Fibroblast of skin of right quadriceps (primary cell): Measurements from ENCODE around the gene MMP2.
A peak's percentile ranks its signal among the peaks of the same experiment; 100 is the strongest.

Experiments
- DNase-seq: peaks from one replicate; pipeline ENCODE4 v3.0.0-alpha.2; 2013

Gene MMP2

DNA sequence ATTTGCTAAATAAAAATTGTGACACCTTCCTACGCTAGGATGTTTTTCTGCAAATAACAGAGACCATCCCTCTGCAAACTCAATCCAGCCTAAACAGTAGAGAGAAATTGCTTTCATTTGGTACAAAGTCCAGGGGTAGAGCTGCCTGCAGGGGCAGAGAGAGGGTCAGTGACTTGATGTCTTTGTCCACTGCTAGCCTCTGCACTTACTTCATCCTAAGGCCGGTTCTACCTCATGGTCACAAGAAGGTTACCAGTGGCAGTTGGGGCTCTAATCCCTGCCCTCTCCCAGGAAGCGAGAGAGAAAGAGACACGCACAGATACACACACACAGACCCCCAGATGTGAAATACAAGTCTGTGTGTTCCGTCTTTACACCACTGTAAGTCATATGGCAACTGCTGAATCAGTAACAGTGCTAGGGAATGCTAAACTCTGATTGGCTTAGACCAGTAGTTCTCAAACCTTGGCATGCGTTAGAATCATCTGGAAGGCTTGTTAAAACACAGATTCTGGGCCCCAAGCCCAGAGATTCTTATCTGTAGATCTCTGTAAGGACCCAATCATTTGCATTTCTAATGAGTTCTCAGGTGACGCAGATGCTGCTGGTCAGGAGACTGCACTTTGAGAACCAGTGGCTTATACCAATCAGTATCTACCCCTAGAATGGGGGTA, 16.8 kb downstream of the MMP2 start:
- peak; percentile 92 for DNase-seq

GRCh38 chr16:55496509-55497145, 17.6 kb downstream of the MMP2 start:
- no peak for DNase-seq

DNA sequence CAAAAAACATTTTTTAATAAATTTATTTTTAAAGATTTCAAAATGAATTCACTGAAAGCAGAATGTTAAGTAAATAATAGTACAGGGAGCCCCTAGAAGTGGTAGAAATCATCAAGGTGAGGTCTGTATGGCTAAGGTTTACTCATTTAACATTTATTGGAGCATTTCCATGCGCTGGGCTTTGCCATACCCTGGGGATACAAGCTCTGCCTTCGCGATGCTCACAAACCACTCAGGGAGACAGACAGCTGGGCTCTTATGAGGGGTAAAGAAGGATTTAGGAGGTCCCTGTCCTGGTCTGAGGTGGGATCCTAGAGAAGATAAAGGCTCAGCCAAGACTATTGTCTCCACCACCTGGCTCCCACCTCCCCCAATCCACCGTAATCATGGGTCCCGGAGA, 18.6 kb downstream of the MMP2 start:
- DNase-seq = no peak

- DNase-seq = no peak
Measured at GRCh38 chr16:55498101-55498500, 19.1 kb downstream of the MMP2 start.

DNA sequence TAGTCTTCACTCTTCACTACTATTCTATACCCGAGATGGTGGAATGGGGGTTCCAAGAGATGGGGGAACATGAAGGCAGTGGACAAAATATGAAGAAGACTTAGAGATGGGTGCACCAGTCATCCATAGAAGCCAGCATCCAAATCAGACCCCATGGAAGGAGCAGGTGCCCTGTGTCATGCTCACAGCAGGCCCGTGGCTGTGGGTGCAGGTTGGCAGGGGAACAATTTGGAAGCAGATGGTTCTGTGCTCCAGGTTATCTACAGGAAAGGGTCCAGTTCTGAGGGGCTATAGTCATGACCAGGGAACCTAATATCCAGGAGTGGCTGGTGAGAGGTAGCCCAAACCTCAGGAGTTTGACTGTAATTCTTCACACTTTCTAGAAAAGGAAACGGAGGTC, 20.3 kb downstream of the MMP2 start:
- DNase-seq = no peak

GRCh38 chr16:55499951-55500529, 21.0 kb downstream of the MMP2 start:
- DNase-seq = peak; percentile 99

GRCh38 chr16:55500530-55501011, 21.6 kb downstream of the MMP2 start:
- peak; percentile 64 for DNase-seq

DNA sequence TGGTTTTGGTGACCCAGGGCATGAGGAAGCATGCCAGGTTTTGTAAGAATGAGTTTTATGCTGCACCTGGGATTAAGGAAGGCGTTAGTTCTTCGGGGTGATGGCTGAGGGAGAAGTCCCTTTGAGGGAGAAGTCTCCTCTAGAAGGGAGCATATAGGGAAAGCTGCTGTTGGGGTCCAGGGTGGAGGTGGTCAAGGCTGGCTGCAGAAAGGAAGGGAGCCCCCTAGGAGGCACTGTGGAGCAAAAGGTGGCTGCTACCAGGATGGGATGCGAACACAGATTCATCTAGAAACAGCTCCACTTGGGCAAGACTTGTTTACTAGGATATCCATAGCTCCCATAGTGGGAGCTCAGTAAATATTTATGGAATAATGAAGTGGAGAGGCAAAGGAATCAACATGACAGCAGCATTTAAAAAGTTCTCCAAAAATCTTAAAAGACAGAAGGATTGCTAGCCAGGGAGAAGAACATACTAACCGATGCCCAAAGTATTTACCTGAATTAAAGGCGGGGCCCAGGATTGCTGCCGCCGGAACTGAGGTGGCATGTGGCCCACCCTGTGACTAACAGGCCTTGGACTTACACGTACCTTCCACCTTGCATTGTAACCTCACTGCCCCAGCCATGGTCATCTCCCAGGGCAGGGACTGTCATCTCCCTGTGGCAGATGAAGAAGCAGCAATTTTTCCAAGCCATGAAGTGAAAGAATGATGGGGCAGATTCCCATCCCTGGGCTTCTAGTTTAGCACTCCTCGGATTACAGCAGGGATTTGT, 22.7 kb downstream of the MMP2 start:
- DNase-seq = no peak

DNA sequence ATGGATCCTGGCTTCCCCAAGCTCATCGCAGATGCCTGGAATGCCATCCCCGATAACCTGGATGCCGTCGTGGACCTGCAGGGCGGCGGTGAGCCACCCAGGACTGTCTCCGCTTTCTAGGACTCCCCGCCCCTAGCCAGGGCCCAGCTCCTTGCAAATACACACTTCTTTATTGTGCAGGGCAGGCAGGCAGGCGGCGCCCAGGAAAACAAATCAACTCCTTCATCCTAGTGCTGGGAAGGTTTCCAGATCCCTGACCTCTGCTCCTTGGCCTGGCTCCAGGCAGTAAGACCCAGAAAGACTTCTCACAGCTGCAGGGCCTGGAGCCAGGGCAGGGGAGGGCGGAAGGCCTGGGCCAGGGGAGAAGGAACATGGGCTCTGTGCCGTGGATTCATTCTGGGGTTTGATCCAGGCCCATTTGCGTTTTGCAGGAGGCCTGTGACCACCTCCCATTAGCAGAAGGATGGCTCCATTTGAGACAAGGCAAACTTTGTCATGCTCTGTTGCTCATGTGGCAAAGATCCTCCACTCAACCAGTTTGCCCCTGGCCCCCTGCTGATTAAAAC, 23.9 kb downstream of the MMP2 start:
- DNase-seq = peak; percentile 72

GRCh38 chr16:55503726-55504550, 24.9 kb downstream of the MMP2 start:
- no peak for DNase-seq

DNA sequence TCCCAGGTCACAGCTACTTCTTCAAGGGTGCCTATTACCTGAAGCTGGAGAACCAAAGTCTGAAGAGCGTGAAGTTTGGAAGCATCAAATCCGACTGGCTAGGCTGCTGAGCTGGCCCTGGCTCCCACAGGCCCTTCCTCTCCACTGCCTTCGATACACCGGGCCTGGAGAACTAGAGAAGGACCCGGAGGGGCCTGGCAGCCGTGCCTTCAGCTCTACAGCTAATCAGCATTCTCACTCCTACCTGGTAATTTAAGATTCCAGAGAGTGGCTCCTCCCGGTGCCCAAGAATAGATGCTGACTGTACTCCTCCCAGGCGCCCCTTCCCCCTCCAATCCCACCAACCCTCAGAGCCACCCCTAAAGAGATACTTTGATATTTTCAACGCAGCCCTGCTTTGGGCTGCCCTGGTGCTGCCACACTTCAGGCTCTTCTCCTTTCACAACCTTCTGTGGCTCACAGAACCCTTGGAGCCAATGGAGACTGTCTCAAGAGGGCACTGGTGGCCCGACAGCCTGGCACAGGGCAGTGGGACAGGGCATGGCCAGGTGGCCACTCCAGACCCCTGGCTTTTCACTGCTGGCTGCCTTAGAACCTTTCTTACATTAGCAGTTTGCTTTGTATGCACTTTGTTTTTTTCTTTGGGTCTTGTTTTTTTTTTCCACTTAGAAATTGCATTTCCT, 26.5 kb downstream of the MMP2 start:
- no peak for DNase-seq

GRCh38 chr16:55506083-55506482, 27.1 kb downstream of the MMP2 start:
- no peak for DNase-seq

DNA sequence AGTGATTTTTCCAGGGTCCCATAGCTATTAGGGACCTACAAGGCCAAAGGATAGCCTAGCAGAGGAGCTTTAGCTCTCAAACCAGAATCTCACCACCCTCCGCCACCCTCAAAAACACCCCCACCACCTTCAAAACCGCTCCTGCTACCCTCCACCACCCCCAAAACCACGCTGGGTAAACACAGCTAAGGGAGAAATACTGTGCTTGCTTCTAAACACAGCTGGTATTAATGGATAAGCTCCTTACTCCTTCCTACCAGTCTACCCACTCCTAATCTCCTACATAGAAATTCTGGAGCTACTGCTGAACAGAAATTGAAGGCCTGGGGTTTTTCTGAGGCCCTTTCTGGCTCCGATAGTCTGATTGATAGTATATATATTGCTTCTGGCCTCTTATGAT, 27.7 kb downstream of the MMP2 start:
- DNase-seq = no peak

- DNase-seq = no peak
Measured at GRCh38 chr16:55508271-55508921, 29.4 kb downstream of the MMP2 start.

GRCh38 chr16:55508941-55509931, 30.2 kb downstream of the MMP2 start, which contains the start of gene LPCAT2:
Gene LPCAT2 (plus strand): TSS chr16:55509072. CDS start chr16:55509182, 110 bp downstream.
- DNase-seq = peak; percentile 87

- no peak for DNase-seq
Measured at GRCh38 chr16:55510185-55510805, 31.3 kb downstream of the MMP2 start.

DNA sequence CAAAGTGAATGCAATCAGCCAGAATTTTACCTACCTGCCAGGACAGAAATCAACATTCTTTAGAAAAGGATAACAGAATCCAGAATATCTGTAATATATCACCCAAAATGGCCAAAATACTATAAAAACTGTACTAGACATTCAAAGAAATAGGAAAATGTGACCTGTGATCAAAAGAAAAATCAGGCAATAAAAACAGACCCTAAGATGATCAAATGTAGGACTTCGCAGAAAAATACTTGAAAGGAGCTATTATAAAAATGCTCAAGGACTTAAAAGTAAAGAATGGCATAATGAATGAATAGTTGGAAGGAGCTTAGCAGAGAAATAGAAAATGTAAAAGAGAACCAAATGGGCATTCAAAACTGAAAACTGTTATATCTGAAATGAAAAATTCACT, 33.9 kb downstream of the MMP2 start:
- no peak for DNase-seq

GRCh38 chr16:55513616-55514015, 34.6 kb downstream of the MMP2 start:
- no peak for DNase-seq

GRCh38 chr16:55515111-55515510, 36.1 kb downstream of the MMP2 start:
- DNase-seq = peak; percentile 84
